OCI-LY7 (cell line): ENCODE data around the gene ID1. TPM values are rescaled to one million over a fixed set of nuclear protein-coding genes. Genes with fewer than 3 reads are reported as not detected.

Experiments
- BruUV-seq: library from RNA; stranded (reverse); fragments of 400-500 nt; replicated peaks from 2 replicates; lab custom pipeline; 2021; lab: Mats Ljungman, UMichigan
- CTCF ChIA-PET: fragments of 300-600 bp; sonication (Branson Sonifier 250); formaldehyde crosslinking; loops from one replicate; lab custom pipeline; 2022; ENCODE audit warnings: antibody characterized with exemption; ENCODE audit not compliant: unreplicated experiment; lab: Charles Lee
- POLR2A ChIA-PET: fragments of 300-600 bp; sonication (Branson Sonifier 250); formaldehyde crosslinking; loops from one replicate; lab custom pipeline; 2022; ENCODE audit warnings: antibody characterized with exemption; lab: Charles Lee
- DNase-seq: peaks from one replicate; pipeline ENCODE4 v3.0.0-alpha.2; 2015; ENCODE audit warnings: low spot score
- H2AFZ ChIP-seq: fragments of 200-600 bp; sonication (generic), shearing (Covaris generic); 2 replicates; pipeline ENCODE4 v1.6.1; 2014; ENCODE audit warnings: mild to moderate bottlenecking, antibody characterized with exemption, low read length, moderate library complexity
- H3K27ac ChIP-seq: fragments of 200-600 bp; sonication (generic); 2 replicates; pipeline ENCODE4 v1.5.1; 2014; ENCODE audit warnings: mixed run types, low read depth, mild to moderate bottlenecking, moderate library complexity, low read length, inconsistent platforms; ENCODE audit not compliant: poor library complexity, severe bottlenecking
- H3K36me3 ChIP-seq: fragments of 200-600 bp; sonication (generic); 2 replicates; pipeline ENCODE4 v1.6.1; 2014; ENCODE audit warnings: mild to moderate bottlenecking, antibody characterized with exemption, low read length, moderate library complexity, mixed read lengths; ENCODE audit not compliant: insufficient read depth
- H3K4me1 ChIP-seq: fragments of 200-600 bp; sonication (generic); 2 replicates; pipeline ENCODE4 v1.5.1; 2014; ENCODE audit warnings: mild to moderate bottlenecking, low read length; ENCODE audit not compliant: insufficient read depth, poor library complexity, severe bottlenecking
- H3K4me2 ChIP-seq: fragments of 200-600 bp; sonication (generic); 2 replicates; pipeline ENCODE4 v1.6.1; 2014; ENCODE audit warnings: mild to moderate bottlenecking, low read length
- H3K4me3 ChIP-seq: fragments of 200-600 bp; sonication (generic); 2 replicates; pipeline ENCODE4 v1.5.1; 2014; ENCODE audit warnings: mild to moderate bottlenecking, low read depth, low read length; ENCODE audit not compliant: poor library complexity, severe bottlenecking
- H3K79me2 ChIP-seq: fragments of 200-600 bp; sonication (generic); 2 replicates; pipeline ENCODE4 v1.6.1; 2016; ENCODE audit warnings: low read depth, mild to moderate bottlenecking, low read length, moderate library complexity, mixed read lengths; ENCODE audit not compliant: insufficient read depth
- H3K9me2 ChIP-seq: fragments of 200-600 bp; sonication (generic); 2 replicates; pipeline ENCODE4 v1.6.1; 2016; ENCODE audit warnings: mild to moderate bottlenecking, low read length, mixed read lengths; ENCODE audit not compliant: insufficient read depth
- H3K9me3 ChIP-seq: fragments of 200-600 bp; sonication (generic); 2 replicates; pipeline ENCODE4 v1.6.1; 2014; ENCODE audit warnings: mild to moderate bottlenecking, mixed run types, low read length, mixed read lengths
- H4K20me1 ChIP-seq: fragments of 200-600 bp; sonication (generic); 2 replicates; pipeline ENCODE4 v1.6.1; 2014; ENCODE audit warnings: mild to moderate bottlenecking, antibody characterized with exemption, low read length, moderate library complexity, mixed read lengths; ENCODE audit not compliant: insufficient read depth
- EZH2phosphoT487 ChIP-seq: fragments of 200-600 bp; sonication (generic); IDR thresholded peaks from 2 replicates; pipeline ENCODE4 v1.6.1; 2018; ENCODE audit warnings: low read depth, borderline replicate concordance, mild to moderate bottlenecking, mixed run types, antibody characterized with exemption, low read length, moderate library complexity, mixed read lengths
- intact Hi-C: fragments of 100-400 bp; cut with micrococcal nuclease; formaldehyde crosslinking; loops from one replicate; pipeline ENCODE4 v1.10.0; 2022; ENCODE audit not compliant: unreplicated experiment
- total RNA-seq, 2 experiments: library from RNA; depleted of rRNA in 1 of 2; stranded (reverse); fragments of >200 nt in 1 of 2; shearing (Covaris generic) in 1 of 2; gene quantifications; 2 replicates each; pipeline ENCODE4 v1.2.3, GENCODE V29; 2014 to 2022
- TF ChIP-seq, protein P1 (sequence below): fragments of 200-600 bp; sonication (generic); conservative IDR thresholded peaks from 2 replicates; pipeline ENCODE4 v1.5.1; 2014; ENCODE audit warnings: mild to moderate bottlenecking, antibody characterized with exemption, low read length, moderate library complexity, mixed read lengths

ID1 gene
- total RNA-seq, 2 experiments from 2014 or later: 3.3 to 3.6 TPM

DNA sequence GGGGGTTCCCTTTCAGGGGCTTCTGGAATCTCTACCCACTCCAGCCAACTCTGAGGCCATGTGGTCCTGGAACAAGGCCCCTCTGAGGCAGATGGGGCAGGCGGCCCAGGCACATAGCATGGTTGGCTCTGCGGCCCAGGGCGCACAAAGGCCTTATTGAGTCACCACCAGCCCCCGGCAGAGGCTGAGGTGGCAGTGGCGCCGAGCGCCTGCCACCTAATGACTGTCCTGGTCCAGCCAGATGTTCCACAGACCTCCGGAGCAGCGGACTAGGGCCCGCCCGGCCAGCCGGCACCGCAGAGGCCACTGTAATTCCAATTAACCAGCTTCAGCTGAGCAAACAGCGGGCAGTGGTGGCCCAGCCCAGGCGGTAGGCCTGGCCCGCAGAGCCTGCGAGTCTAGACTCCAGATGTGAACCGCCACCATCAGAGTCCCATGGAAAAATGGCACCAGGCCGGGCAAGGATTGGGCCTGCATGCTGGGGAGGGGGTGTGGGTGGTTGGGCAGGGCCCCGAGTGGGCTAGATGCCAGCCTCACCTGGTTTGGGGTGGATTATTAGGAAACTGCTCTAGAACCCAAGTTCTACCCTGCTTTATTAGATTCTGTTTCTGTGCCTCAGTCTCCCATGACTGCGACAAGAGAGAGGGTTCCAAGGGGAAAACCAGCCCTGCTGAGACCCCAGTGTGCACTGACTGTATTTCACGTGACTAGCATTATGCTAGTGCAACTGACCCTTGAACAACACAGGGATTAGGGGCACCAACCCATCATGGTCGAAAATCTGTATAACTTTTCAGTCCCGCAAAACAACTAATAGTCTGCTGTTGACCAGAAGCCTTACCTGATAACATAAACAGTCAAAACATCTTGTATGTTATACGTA lies 34.1 kb upstream of the ID1 start:
- TF ChIP-seq EZH2phosphoT487: no peak
- TF ChIP-seq, protein P1, sequence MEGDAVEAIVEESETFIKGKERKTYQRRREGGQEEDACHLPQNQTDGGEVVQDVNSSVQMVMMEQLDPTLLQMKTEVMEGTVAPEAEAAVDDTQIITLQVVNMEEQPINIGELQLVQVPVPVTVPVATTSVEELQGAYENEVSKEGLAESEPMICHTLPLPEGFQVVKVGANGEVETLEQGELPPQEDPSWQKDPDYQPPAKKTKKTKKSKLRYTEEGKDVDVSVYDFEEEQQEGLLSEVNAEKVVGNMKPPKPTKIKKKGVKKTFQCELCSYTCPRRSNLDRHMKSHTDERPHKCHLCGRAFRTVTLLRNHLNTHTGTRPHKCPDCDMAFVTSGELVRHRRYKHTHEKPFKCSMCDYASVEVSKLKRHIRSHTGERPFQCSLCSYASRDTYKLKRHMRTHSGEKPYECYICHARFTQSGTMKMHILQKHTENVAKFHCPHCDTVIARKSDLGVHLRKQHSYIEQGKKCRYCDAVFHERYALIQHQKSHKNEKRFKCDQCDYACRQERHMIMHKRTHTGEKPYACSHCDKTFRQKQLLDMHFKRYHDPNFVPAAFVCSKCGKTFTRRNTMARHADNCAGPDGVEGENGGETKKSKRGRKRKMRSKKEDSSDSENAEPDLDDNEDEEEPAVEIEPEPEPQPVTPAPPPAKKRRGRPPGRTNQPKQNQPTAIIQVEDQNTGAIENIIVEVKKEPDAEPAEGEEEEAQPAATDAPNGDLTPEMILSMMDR: no peak
- no TSS peak for BruUV-seq
- Histone ChIP-seq H3K4me2 (no peak overlapping the region), H3K9me3 (no peaks in the 10 kb centered on the region), H2AFZ (no peak overlapping the region), H3K79me2 (no peaks in the 10 kb centered on the region), H3K27ac (no peak overlapping the region), H3K4me3 (no peak overlapping the region), H3K36me3 (peaks cover 29% of the 10 kb centered on the region; the same call in 1 of the 2 replicates), H3K9me2 (no peaks in the 10 kb centered on the region), H3K4me1 (peaks cover 33% of the 10 kb centered on the region), H4K20me1 (no peaks in the 10 kb centered on the region)
- DNase-seq: no peak
- CTCF ChIA-PET: interaction anchor here (1.1 kb wide), 1 partner anchor 10 kb away, joined by 4 read pairs; no protein-coding TSS in a partner anchor
- intact Hi-C loops: no loop called here
- POLR2A ChIA-PET: interaction anchor here (1.2 to 3.7 kb wide), 3 partner anchors 10 to 42 kb away, joined by 3 to 25 read pairs (median 19); partner anchors contain the start of gene ID1

DNA sequence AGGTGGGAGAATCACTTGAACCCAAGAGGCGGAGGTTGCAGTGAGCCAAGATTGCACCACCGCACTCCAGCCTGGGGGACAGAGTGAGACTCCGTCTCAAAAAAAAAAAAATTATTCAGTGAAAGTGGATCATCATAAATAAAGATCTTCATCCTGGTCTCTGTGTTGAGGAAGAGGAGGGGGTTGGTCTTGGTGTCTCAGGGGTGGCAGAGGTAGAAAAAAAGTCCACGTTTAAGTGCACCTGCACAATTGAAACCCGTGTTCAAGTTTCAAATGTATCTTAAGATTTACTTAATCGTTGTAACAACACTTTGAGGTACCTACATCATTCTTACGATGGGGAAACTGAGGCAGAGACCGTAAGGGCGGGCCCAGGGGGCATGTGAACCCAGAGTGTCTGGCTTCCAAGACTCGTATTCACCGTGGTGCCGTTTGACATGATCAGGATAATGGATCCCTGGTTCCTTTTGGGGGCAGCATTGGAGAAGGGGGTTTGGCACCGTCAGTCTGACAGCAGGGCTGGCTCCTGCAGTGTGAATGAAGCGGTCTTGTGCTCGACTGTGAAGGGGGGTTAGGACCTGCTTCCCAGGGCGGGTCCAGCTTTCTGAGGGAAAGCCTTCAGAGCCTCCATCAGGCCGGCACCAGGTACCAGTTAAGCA lies 32.9 kb upstream of the ID1 start:
- no peak for DNase-seq
- peaks cover 21% of the 10 kb centered on the region for H3K4me1 ChIP-seq
- peak overlapping the region; percentile 75 for H3K4me2 ChIP-seq
- peaks cover 24% of the 10 kb centered on the region; the same call in 1 of the 2 replicates for H3K36me3 ChIP-seq
- no peaks in the 10 kb centered on the region for H3K9me3 ChIP-seq
- H3K9me2 ChIP-seq: no peaks in the 10 kb centered on the region
- ChIA-PET CTCF (interaction anchor here (1.1 to 2.6 kb wide), 2 partner anchors 11 to 41 kb away, joined by 4 to 11 read pairs; no protein-coding TSS in a partner anchor), POLR2A (interaction anchor here (0.7 to 3.7 kb wide), 6 partner anchors 11 to 53 kb away, joined by 3 to 25 read pairs (median 3); partner anchors contain the start of gene ID1)
- intact Hi-C loops: loop anchor here (2.0 kb wide), 1 partner anchor 33 kb away; the partner anchor contains the start of gene ID1
- peak overlapping the region; percentile 75; the same call in 1 of the 2 replicates for H2AFZ ChIP-seq
- peak overlapping the region; percentile 59 for H3K27ac ChIP-seq
- no peak for TF ChIP-seq EZH2phosphoT487
- TF ChIP-seq, protein P1: no peak; the same call in 1 of the 2 replicates
- no peaks in the 10 kb centered on the region for H4K20me1 ChIP-seq
- H3K79me2 ChIP-seq: no peaks in the 10 kb centered on the region
- BruUV-seq: no TSS peak
- H3K4me3 ChIP-seq: peak overlapping the region; percentile 71
